DMS114 treated with DMSO at 0.1 percent for 48 hours (cell line): ENCODE results near the gene UROC1.

Experiments
- DNase-seq: peaks from one replicate; lab custom pipeline; 2025; ENCODE audit not compliant: unreplicated experiment; lab: John Stamatoyannopoulos, UW

The UROC1 gene

DNA sequence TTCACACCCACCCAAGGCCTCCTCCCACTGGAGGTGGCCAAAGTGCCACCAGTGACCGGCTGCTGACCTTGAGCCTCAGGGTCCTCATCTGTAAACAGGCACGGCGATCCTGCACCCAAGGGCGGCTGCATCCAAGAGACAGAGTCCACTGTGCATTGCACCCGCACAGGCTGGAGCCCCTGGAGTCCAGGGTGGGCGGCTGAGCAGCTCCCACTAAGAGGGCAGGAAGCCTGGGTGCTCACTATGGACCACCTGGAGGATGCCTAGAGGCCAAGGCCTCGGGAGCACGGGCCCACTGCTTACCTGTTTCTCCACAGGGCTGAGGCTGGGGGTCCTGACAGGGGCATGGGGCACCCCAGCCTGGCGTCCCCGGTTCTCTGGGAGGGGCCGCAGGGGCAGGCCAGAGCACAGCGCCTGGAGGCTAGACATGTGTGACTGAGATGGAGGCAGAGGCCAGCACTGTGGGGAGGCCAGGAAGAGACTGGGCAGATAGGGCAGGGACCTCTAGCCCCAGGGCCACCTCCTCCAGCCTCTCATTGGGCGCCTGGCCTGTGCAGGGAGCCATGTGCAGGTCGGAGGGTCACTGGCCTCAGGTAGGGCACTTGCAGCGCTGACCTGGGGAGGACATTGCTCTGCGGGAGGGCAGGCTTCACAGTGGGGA lies at the start of gene UROC1:
UROC1 (minus strand) TSS at position 483 of the 661 bp plus-strand sequence; CDS start at position 429, 54 bp downstream.
- DNase-seq = no peak

- DNase-seq = no peak
Measured at GRCh38 chr3:126562737-126563276, 45.2 kb upstream of the UROC1 start.

DNA sequence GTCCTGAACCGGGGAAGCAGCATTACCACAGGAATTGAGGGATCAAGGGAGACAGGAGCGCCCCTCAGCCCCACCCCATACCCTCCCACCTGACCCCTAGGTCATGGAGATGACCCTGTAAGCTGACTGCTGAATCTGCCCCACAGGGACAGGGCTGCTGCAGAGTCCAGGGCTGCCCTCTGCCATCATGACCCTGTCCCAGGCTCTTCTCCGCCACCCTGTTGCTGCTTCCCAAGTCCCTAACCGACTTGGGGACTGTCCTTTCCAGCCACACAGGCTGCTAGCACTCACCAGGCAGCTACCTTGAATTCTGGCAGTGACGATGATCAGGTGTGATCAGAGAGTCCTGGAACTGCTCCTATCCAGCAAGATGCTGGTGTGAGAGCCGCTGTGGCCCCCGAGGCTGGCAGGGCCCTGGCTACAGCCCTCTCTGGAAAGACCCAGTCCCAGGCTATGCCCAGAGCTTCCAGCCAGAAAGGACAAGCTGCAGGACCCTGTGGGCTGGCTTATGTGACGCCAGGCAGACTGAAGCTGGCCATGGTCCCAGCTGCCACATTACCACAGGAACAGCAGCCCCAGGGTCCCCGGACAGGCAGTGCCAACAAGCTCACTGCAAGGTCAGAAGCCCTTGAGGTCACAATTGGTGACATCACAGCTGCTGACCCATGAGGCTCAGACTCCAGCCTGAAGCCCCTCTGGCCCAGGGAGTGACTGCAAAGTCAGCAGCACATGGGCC lies 40.9 kb upstream of the UROC1 start, which contains the start of gene C3orf22:
C3orf22 (minus strand) TSS at position 597 of the 736 bp plus-strand sequence. CDS start 5,542 bp downstream, outside the sequence.
- DNase-seq = no peak

DNA sequence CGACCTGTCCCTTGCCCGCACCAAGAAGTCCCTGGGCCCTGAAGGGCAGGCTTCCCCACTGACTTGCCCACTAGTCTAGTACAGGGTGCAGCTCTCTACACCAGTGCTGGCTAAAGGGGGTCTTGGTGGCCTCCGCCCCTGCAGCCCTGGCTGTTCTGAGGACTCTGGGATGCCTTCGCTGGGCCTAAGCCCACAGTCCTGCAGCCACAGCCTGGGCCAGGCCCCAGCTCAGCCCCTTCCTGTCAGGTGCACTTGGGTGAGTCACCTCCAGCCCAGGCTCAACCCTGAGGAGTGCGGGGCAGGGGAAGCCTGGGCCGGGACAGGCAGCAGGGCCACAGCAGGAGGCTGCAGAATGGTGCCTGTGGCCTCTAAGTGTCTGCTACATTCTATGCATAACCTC lies 40.2 kb upstream of the UROC1 start:
- no peak for DNase-seq

- no peak for DNase-seq
Measured at GRCh38 chr3:126557415-126557745, 39.8 kb upstream of the UROC1 start.

DNA sequence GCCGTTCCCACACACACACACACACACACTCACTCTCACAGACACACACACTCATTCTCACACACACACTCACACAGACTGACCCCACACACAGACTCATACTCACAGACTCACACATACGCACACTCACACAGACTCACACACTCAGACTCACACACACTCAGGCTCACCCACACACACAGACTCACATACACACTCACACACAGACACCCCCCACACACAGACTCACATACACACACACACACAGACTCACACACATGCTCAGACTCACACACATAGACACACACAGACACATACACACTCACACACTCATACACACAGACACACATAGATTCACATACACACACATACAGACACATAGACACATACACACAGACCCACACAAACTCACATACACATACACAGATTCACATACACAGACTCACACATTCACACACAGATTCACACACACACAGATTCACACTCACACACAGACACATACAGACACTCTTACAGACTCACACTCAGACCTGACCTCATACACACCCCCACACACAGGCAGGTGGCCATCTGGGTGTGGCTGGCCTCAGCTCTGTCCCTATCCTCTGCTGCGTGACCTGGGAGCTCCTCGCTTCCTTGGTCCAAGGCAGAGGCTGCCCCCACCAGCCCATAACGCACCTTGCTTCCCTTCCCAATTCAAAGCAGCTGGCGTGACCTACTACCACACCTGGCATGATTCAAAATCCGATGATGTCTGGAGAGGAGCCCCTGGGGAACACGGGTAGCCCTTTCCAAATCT lies 39.3 kb upstream of the UROC1 start:
- DNase-seq = no peak

- DNase-seq = no peak
Measured at GRCh38 chr3:126555795-126556636, 38.4 kb upstream of the UROC1 start.

DNA sequence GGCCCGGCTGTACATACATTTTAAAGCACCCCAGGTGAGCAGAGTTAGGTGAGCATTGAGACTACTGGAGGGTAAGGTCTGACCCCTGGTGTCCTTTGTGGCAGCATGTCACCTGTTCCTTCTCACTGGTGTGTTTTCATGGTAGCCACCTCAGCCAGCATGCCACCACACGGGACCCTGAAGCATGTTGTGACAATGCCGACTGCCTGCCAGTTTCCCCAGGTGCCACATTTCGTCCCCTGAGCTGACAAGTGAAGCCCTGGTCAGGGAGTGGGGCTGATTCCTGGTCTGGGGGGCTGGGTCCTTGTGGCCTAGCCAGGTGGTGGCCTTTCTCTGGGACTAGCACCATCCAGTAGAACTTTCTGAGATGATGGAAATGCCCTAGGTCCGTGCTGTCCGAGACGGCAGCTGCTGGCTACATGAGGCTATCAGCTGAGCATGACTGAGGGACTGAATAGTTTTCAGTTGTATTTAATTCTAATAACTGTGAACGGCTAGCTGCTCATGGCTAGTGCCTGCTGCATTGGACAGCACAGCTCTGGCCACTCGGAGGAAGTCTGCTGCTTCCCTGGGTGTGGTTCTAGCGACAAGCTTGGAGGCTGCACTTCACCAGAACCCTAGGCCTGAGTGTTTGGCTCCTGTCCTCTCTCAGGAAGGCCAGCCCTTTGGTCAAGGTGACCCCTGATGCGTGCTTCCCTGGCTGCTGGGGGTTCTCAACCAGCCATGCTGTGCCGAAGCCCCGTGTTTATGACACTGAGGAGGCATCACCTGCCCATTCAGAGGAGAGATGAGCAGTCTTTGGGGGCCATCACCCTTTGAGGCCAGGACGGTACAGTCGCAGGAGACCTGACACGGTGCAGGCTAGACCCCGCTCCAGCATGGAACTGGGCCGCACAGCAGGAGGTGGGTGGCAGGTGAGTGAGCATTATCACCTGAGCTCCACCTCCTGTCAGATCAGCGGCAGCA lies 37.3 kb upstream of the UROC1 start:
- no peak for DNase-seq

DNA sequence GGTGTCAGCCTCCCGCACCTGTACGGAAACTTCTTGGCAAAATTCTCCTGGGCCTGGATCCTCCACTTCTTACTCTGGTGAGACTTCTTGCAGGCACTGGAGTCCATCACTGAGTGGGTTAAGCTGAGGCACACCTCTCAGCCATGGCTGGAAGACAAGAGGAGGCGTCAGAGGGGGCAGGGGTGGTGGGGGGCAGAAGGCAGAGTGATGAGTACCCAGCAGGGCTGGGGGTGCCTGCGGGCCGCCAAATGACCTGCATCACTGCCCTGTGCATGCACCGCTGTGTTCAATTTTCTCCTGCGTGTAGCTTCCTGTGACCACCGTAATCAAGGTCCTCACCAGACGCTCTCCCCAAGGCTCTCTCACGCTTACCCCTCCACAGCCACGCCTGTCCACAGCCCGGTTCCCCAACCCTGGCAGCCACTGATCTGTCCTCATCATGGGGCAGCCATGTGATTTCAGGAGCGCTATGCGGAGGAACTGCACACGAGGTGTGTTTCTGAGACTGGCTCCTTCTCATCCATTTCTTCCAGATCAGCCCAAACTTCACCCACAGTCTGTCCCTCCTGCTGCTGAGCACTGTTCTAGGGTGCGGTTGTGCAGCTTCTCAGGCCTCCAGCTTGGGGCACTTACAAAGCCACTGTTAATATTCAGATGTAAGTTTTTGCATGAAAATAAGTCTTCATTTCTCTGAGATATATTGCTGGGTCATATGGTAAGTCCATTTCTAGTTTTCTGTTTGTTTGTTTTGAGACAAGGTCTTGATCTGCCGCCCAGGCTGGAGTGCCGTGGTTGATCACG lies 35.9 kb upstream of the UROC1 start:
- DNase-seq = no peak

DNA sequence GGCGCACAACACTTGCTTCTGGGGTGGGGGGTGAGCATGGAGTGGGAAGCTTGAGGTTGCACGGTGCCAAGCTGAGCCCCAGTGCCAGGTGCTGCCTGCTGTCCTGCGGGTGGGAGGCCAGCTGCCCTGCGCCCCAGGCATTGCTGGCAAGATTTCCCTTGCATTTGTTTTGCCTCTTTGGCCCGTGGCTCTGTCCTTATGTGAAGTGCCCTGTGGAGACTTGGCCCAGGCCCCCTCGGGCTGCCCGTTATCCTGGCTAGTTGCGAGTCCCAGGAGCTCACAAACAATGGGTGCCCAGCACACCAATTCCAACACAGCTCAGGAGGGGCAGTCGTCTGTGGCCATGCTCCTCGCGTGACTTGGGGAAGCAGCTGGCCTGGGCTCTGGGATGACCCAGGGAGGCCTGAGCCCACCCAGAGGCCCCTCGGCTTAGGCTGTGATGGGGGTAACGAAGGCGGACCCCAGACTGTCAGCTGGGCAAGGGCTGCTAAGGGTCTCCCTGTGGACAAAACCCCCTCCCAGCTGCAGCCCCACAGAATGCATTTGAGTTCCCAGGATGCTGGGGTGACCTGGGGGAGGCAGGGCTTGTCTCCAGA lies 35.2 kb upstream of the UROC1 start:
- no peak for DNase-seq

DNA sequence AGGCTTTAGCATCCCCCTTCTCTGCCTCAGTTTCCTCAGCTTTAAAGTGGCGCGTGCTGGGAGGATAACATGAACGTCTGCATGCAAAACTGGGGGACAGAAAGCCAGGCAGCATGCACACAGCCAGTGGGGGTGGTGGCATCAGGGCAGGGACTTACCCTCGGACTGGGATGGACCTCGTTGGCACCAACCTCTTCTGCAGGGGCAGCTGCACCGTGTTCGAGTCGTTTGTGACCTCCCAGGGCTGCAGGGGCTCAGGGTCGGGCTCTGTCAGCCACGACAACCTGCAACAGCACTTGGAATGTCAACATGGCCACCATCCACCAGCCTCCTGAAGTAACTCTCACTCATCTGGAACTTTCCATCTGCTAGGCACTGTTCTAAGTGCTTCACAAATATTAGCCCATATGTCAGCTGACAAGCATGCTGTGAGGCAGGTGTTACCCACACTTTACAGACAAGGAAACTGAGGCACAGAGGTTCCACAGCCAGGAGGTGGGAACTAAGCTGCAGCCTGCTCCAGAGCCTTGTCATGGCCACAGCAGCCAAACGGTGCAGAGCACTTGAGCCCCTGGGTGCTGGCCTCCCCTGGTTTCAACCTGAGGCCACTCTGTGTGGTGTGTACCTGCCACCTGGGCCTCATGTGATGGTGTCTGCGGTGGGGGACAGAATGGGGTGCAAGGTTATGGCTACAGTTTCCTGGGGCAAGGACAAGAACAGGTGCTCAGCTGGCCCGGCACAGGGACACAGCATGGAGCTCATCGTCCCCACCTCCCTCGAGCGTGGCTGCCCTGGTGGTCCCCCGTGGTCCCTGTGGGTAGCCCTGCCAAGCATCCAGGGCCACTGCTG lies 34.5 kb upstream of the UROC1 start:
- DNase-seq = no peak

DNA sequence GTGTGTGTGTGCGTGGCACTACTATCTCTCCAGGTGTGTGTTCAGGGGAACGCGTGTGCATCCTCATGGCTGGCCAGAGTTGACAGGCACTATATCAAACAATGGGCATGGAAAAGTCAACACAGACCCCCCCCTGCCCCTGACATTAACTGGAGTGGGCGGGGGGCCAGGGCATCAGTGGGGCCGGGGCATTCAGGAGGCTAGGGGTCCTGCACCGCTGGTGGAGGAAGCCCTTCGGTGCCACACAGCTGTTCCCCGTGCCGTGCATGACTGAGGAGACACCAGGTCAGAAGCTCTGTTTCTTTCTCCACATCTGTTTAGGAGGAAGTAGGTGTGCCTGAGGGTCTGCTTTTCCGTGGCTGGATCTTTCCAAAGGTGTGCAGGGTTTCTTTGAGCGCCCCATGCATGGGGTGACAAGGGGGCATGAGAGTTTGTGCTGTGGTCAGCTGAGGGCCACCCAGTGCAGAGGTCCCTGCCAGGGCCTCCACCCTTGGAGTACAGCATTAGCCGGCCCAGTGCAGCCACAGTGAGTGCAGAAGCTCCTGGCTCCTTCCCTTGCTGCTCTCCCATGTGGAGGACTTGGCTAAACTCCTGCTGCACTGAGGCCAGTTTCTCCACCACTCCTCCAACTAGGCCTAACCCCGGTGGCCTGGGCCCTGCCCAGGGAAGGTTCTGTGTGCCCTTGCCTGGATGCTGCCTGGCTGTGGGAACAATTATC lies 33.7 kb upstream of the UROC1 start:
- no peak for DNase-seq

DNA sequence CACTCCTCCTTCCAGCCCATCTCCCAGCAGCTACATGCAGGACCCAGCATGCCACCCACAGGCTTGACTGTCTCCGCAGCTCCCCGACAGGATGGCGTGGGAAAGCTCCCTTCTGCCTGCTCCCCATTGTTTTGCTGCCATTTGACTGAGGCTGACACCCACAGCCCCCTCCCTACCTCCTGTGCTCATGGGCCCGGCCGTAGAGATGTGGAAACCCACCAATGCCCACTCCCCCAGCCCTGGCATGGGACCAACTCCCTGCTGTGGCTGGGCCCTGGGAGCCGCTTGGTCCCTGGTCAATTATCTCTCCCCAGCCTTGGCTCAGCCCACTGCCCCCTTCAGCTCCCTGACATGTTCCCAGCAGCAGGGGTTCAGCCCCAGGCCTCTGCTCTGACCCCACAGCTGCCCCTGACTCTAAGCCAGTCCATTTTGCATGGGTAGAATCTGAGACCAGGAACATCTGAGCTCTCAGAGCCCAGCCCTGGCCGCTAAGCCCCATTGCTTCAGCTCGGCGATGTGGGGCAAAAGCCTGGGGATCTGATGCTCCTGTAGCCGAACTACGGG lies 33.0 kb upstream of the UROC1 start:
- DNase-seq = no peak

DNA sequence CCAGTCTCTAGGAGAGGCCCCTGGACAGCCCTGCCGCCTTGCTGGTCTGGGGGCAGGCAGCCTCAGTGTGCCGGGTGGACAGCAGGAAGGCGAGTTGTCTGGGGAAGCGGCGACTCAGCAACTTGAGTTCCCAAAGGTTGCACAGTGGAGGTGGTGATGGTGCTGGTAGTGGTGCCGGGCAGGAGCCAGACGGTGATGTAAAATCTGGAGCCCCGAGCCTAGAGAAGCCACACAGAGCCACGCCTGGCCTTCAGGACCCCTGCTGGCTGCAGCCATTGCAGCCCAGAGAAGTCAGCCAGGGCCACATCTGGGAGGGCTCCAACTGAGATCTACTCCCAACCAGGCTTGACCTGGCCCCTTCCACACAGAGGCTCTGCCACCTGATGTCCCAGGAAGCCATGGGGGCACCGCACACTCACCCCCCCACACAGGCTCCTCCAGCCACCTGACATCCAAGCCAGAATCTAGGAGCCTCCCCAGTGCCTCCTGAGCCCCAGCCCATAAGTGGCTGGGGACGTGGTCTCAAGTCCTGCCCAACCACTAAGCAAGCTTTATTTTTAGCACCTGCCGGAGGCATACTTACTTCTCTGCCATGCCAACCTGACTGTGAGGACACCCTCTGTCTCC lies 32.4 kb upstream of the UROC1 start:
- no peak for DNase-seq

GRCh38 chr3:126548556-126549466 lies 31.2 kb upstream of the UROC1 start:
- DNase-seq = no peak
